GM12872 (cell line): ENCODE results near the gene LRWD1.

Source experiments
- TF ChIP-seq, protein P1 (sequence below): IDR thresholded peaks from 3 replicates; pipeline ENCODE4 v1.5.1; 2011; ENCODE audit warnings: low read depth, mild to moderate bottlenecking, low read length, moderate library complexity; ENCODE audit not compliant: insufficient read depth

Gene LRWD1

DNA sequence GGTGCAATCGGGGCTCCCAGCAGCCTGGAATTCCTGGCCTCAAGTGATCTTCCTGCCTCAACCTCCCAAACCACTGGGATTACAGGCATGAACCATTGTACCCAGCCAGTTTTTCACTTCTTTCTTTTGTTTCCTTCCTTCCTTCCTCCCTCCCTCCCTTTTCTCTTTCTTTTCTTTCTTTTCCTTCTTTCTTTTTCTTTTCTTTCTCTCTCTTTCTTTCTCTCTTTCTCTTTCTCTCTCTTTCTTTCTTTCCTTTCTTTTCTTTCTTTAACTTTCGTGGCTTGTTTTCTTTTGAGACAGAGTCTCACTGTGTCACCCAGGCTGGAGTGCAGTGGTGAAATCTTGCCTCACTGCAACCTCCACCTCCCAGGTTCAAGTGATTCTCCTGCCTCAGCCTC, 19.1 kb upstream of the LRWD1 start:
- TF ChIP-seq, protein P1, sequence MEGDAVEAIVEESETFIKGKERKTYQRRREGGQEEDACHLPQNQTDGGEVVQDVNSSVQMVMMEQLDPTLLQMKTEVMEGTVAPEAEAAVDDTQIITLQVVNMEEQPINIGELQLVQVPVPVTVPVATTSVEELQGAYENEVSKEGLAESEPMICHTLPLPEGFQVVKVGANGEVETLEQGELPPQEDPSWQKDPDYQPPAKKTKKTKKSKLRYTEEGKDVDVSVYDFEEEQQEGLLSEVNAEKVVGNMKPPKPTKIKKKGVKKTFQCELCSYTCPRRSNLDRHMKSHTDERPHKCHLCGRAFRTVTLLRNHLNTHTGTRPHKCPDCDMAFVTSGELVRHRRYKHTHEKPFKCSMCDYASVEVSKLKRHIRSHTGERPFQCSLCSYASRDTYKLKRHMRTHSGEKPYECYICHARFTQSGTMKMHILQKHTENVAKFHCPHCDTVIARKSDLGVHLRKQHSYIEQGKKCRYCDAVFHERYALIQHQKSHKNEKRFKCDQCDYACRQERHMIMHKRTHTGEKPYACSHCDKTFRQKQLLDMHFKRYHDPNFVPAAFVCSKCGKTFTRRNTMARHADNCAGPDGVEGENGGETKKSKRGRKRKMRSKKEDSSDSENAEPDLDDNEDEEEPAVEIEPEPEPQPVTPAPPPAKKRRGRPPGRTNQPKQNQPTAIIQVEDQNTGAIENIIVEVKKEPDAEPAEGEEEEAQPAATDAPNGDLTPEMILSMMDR = no peak

DNA sequence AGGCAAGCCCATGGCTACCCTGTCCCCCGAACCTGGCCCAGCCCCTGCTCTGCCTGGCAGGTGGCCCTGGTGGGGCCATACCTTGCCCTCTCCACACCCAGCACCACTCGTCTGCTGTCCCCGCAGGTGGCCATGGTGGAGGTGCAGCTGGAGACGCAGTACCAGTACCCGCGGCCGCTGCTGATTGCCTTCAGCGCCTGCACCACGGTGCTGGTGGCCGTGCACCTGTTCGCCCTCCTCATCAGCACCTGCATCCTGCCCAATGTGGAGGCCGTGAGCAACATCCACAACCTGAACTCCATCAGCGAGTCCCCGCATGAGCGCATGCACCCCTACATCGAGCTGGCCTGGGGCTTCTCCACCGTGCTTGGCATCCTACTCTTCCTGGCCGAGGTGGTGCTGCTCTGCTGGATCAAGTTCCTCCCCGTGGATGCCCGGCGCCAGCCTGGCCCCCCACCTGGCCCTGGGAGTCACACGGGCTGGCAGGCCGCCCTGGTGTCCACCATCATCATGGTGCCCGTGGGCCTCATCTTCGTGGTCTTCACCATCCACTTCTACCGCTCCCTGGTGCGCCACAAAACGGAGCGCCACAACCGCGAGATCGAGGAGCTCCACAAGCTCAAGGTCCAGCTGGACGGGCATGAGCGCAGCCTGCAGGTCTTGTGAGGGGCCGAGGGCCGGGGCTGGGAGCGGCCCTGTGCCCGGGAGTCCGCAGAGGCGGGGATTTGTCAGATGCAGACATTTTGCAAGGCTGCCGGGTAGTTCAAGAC, 18.2 kb upstream of the LRWD1 start:
- TF ChIP-seq, protein P1 = no peak

DNA sequence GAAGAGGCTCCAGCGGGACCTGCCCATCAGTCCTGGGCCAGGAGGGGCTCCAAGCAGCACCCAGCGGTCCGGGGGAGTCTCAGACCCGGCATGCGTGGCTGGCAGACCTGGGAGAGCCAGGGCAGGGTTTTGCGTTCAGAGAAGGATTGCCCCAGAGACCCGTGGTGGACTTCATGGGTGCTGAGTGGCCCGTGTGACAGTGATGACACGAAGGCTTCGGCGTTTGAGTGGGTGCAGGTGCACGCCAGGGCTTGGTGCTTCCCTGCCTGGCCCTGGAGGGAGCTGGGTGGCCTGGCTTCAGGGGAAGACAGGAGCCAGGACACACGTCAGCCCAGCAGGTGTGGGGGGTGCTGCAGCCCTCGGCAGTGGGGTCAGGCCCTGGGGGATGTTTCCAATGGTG, 17.5 kb upstream of the LRWD1 start:
- TF ChIP-seq, protein P1 = no peak

DNA sequence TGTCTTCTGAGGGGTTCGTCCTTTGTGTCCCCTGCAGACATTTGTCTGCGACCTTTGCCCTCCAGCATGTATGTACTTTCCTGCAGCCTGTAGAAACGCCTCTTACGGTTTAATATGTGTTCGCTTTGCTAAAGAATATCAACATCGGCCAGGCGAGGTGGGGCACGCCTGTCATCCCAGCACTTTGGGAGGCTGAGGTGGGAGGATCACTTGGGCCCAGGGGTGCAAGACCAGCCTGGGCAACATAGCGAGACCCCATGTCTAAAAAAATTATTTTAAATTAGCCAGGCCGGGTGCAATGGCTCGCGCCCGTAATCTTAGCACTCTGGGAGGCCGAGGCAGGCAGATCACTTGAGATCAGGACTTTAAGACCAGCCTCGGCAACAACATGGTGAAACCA, 15.6 kb upstream of the LRWD1 start:
- TF ChIP-seq, protein P1 = no peak

DNA sequence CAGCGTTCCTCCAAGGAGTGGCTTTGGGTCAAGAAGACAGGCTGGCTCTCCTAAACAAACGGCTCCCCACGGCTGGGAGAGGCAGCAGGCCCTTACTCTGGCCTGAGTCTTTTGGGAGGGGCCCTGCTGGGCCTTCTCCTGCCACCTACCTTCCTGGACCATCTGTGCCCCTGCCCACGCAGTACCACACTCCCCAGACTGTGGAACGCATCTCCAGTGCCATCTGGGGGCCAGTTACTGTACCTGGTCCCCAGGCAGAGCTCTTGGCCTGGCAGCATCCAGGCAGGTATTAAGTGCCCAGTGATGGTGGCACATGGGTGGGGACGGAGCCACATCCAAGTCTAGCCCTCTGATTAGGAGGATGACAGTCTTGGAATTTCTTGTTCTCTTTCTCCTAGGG, 14.5 kb upstream of the LRWD1 start:
- TF ChIP-seq, protein P1 = peak; percentile 78

DNA sequence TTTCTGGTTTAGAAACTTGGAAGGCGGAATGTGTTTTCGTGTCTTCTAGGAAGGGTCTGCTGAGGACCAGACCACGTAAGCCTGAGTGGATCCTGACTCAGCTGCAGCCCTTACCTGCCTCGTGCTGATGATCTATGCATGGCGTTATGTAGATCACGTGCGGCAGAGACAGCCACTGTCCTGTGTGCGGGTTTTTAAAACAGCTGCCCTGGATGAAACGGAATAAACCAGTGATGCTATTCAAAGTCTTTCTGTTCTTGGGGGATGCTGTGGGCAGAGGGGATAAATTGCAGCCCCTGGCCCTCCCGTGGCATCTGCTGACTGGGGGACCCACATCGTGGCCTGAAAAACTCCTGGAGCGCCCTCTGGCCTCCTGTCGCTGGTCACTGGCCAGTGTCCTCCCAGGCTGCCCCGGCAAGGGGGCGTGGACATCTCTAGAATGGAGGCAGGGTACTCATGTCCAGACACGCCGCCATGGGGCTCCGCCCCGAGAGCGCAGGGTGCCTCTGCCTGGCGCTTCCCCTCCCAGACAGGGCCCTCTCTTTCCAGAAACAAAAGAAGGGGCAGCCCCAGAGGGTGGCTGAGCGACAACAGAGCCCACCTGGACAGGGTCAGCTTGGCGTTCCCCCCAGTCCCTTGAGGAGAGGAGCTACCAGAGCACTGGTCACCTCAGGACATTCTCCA, 13.3 kb upstream of the LRWD1 start:
- TF ChIP-seq, protein P1 = no peak

DNA sequence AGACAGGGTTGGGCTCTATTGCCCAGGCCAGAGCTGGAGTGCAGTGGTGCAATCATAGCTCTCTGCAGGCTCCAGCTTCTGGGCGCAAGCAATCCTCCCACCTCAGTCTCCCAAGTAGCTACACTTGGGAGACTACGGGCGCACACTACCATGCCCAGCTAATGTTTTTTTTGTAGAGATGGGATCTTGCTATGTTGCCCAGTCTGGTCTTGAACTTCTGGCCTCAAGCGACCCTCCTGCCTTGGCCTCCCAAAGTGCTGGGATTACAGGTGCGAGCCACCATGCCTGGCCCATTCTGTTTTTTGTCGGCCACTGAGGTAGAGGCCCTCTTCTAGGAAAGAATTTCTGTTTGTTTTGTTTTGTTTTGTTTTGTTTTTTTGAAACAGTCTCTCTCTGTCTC, 12.3 kb upstream of the LRWD1 start:
- TF ChIP-seq, protein P1 = no peak
